ENCODE measurements around the gene SLC34A2. TPM values are rescaled to one million over a fixed set of nuclear protein-coding genes. Genes with fewer than 3 reads are reported as not detected.

The SLC34A2 gene
- total RNA-seq, 2 donors from 2014 or later = 4.2 to 6.4 TPM

DNA sequence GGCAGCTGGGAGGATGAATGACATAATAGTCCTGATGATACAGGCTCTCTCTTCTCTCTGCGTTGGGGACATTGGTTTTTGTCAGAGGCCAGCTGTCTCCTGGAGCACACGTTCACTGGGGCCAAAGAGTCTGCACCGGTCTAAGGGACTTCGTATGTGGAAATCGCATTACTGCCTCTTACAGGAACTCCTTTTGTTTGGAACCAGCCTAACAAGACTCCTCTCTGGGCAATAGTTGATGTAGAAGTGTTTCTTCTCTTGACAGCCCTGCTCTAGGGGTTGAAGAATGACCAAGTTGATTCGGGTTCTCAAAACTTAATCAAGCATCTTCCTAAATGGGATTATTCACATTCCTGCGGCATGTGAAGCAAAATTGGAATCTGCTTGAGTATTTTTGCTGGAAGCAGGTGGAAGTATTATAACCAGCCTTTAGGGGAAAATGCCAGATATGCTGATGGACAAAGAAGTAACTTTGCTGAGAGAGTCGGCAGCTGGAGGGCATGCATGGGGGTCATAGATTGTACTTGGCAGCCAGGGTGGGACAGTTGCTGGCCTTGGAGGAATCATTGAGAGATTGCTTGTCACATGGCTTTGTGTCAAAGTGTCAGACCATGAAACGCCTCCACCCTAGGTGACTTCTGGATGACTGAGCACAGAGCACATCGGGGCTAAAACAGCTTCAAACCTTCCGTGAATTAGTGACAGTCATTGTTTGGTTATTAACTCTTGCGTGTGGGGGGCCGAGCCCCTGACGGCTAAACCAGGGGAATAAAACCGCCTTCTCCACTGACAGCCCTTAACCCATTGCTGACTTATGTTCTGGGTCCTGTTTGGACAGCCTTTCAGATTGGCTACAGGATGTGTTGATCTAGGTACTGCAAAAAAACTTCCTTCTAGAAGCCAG, 34.4 kb upstream of the SLC34A2 start:
- no peaks in the 10 kb centered on the region for H3K36me3 ChIP-seq (ENCODE audit: control insufficient read depth, insufficient read depth, low read length)
- H3K9ac ChIP-seq (ENCODE audit: extremely low read depth, low read length, poor library complexity, severe bottlenecking) = no peak overlapping the region
- TF ChIP-seq, protein P1, sequence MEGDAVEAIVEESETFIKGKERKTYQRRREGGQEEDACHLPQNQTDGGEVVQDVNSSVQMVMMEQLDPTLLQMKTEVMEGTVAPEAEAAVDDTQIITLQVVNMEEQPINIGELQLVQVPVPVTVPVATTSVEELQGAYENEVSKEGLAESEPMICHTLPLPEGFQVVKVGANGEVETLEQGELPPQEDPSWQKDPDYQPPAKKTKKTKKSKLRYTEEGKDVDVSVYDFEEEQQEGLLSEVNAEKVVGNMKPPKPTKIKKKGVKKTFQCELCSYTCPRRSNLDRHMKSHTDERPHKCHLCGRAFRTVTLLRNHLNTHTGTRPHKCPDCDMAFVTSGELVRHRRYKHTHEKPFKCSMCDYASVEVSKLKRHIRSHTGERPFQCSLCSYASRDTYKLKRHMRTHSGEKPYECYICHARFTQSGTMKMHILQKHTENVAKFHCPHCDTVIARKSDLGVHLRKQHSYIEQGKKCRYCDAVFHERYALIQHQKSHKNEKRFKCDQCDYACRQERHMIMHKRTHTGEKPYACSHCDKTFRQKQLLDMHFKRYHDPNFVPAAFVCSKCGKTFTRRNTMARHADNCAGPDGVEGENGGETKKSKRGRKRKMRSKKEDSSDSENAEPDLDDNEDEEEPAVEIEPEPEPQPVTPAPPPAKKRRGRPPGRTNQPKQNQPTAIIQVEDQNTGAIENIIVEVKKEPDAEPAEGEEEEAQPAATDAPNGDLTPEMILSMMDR (conservative IDR thresholded peaks at IDR 0.05) = no peak
- H3K4me1 ChIP-seq (ENCODE audit: control insufficient read depth, insufficient read depth, low read length) = peaks cover 7% of the 10 kb centered on the region
- DNase-seq = peak; percentile 55
- no peaks in the 10 kb centered on the region for H3K9me3 Mint-ChIP-seq
- H3K4me3 ChIP-seq (ENCODE audit: low read length) = no peak overlapping the region
- peaks cover 6% of the 10 kb centered on the region for H3K9me3 ChIP-seq (ENCODE audit: control insufficient read depth, low read length)
- no peak overlapping the region for H3K27ac Mint-ChIP-seq
- H3K4me3 Mint-ChIP-seq = no peak overlapping the region
- peaks cover 18% of the 10 kb centered on the region for H3K4me1 Mint-ChIP-seq
- no peaks in the 10 kb centered on the region for H3K27me3 ChIP-seq (ENCODE audit: control insufficient read depth, insufficient read depth, low read length, poor library complexity, severe bottlenecking)
- WGBS, 2 experiments (ENCODE audit: insufficient coverage in 1 of 2, insufficient read length in 1 of 2) = 68 to 72% methylated on average over 13 to 15 of the region's 15 CpGs
- H3K27ac ChIP-seq (ENCODE audit: low read depth, low read length) = no peak overlapping the region
- H3K36me3 Mint-ChIP-seq (ENCODE audit: low read depth) = no peaks in the 10 kb centered on the region
- peaks cover 2% of the 10 kb centered on the region for H3K27me3 Mint-ChIP-seq (ENCODE audit: insufficient read depth)

DNA sequence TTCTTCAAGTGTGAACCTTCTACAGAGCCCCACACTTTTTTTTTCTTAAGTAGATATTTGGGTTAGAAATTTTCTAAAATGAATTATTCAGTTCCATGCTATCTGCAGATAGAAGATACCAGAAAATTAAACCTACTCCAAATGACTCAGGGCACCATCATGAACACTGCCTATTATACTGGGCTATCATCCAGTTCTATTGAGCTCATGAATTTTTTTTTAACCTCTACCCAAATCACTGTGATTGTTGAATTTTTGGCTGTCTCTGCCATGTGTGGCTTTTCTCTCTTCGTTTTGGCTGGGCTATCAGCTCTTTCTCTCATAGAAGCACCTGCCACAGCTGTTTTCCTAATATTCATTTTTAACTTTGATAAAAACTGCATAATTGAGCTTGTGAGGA, 31.0 kb upstream of the SLC34A2 start:
- Mint-ChIP-seq H3K4me1 (peaks cover 18% of the 10 kb centered on the region), H3K36me3 (ENCODE audit: low read depth) (no peaks in the 10 kb centered on the region), H3K9me3 (no peaks in the 10 kb centered on the region), H3K4me3 (no peak overlapping the region), H3K27me3 (ENCODE audit: insufficient read depth) (no peaks in the 10 kb centered on the region), H3K27ac (no peak overlapping the region)
- TF ChIP-seq, protein P1 (conservative IDR thresholded peaks at IDR 0.05) = no peak
- Histone ChIP-seq H3K27ac (ENCODE audit: low read depth, low read length) (no peak overlapping the region), H3K36me3 (ENCODE audit: control insufficient read depth, insufficient read depth, low read length) (no peaks in the 10 kb centered on the region), H3K9ac (ENCODE audit: extremely low read depth, low read length, poor library complexity, severe bottlenecking) (no peak overlapping the region), H3K9me3 (ENCODE audit: control insufficient read depth, low read length) (no peaks in the 10 kb centered on the region), H3K4me3 (ENCODE audit: low read length) (no peak overlapping the region), H3K4me1 (ENCODE audit: control insufficient read depth, insufficient read depth, low read length) (peaks cover 7% of the 10 kb centered on the region), H3K27me3 (ENCODE audit: control insufficient read depth, insufficient read depth, low read length, poor library complexity, severe bottlenecking) (no peaks in the 10 kb centered on the region)
- WGBS, 2 experiments (ENCODE audit: insufficient coverage in 1 of 2, insufficient read length in 1 of 2) = 92% methylated on average over 1 of the region's 1 CpG; no CpG with 5 or more reads in 1 of the 2 experiments
- no peak for DNase-seq

DNA sequence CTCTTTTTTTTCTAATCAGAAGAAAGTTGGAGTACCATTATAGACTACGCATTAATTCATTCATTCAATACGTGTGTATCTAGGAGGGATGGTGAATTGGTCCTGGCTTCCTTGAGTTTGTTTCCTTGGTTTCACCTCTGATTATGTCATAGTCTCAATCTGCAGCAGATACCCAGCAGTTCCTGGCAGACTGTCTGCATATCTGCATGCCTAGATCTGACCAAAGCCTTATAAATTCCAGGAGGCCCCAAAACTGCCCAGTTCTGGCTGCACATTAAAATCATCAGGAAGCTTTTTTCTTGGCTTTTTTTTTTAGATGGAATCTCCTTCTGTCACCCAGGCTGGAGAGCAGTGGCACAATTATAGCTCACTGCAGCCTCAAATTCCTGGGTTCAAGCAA, 27.2 kb upstream of the SLC34A2 start:
- no peaks in the 10 kb centered on the region for H3K36me3 ChIP-seq (ENCODE audit: control insufficient read depth, insufficient read depth, low read length)
- 92% methylated on average over 2 of the region's 2 CpGs; no CpG with 5 or more reads in 1 of the 2 experiments for WGBS, 2 experiments (ENCODE audit: insufficient coverage in 1 of 2, insufficient read length in 1 of 2)
- Mint-ChIP-seq H3K4me1 (peaks cover 7% of the 10 kb centered on the region), H3K36me3 (ENCODE audit: low read depth) (no peaks in the 10 kb centered on the region), H3K9me3 (no peaks in the 10 kb centered on the region), H3K27me3 (ENCODE audit: insufficient read depth) (no peaks in the 10 kb centered on the region), H3K4me3 (no peak overlapping the region), H3K27ac (no peak overlapping the region)
- no peak overlapping the region for H3K27ac ChIP-seq (ENCODE audit: low read depth, low read length)
- no peaks in the 10 kb centered on the region for H3K4me1 ChIP-seq (ENCODE audit: control insufficient read depth, insufficient read depth, low read length)
- no peaks in the 10 kb centered on the region for H3K27me3 ChIP-seq (ENCODE audit: control insufficient read depth, insufficient read depth, low read length, poor library complexity, severe bottlenecking)
- H3K9me3 ChIP-seq (ENCODE audit: control insufficient read depth, low read length) = no peaks in the 10 kb centered on the region
- TF ChIP-seq, protein P1 (conservative IDR thresholded peaks at IDR 0.05) = no peak
- H3K4me3 ChIP-seq (ENCODE audit: low read length) = no peak overlapping the region
- no peak for DNase-seq
- H3K9ac ChIP-seq (ENCODE audit: extremely low read depth, low read length, poor library complexity, severe bottlenecking) = no peak overlapping the region
